Transverse colon (tissue), 4 donors: ENCODE data around the gene CCL27. TPM values are rescaled to one million over a fixed set of nuclear protein-coding genes. Genes with fewer than 3 reads are reported as not detected.

Source experiments
- DNase-seq: peaks from one replicate; pipeline ENCODE4 v3.0.0-alpha.2; 2019
- H3K27ac ChIP-seq, 4 donors: fragments of 200-600 bp; sonication (generic); 2 replicates each; pipeline ENCODE4 v1.5.1; 2016 to 2018; ENCODE audit warnings: inconsistent platforms in 4 of 4
- H3K27me3 ChIP-seq: fragments of 200-600 bp; sonication (generic); 2 replicates; pipeline ENCODE4 v1.5.1; 2017; ENCODE audit warnings: inconsistent platforms
- H3K36me3 ChIP-seq, 4 donors: fragments of 200-600 bp; sonication (generic); 2 replicates each; pipeline ENCODE4 v1.5.1; 2017 to 2019; ENCODE audit warnings: inconsistent platforms in 4 of 4
- H3K4me1 ChIP-seq, 4 donors: fragments of 200-600 bp; sonication (generic); 2 replicates each; pipeline ENCODE4 v1.5.1; 2017 to 2020; ENCODE audit warnings: inconsistent platforms in 4 of 4
- H3K4me3 ChIP-seq, 4 donors: fragments of 200-600 bp; sonication (generic); 1 replicate in 1 of 4; 2 replicates in 3 of 4; pipeline versions ENCODE4 v1.5.1 to v1.6.1; 2017 to 2019; ENCODE audit warnings: inconsistent platforms in 4 of 4
- H3K9me3 ChIP-seq, 2 donors: fragments of 200-600 bp; sonication (generic); 2 replicates each; pipeline ENCODE4 v1.5.1; 2017 to 2019; ENCODE audit warnings: inconsistent platforms in 2 of 2
- CTCF ChIP-seq, 5 experiments: fragments of 200-600 bp in 3 of 5; fragments of 450-650 bp in 2 of 5; sonication (generic) in 3 of 5; IDR thresholded peaks; 1 replicate in 2 of 5; 2 replicates in 3 of 5; pipeline ENCODE4 v1.5.1; 2016 to 2017; ENCODE audit warnings: antibody characterized with exemption in 5 of 5, inconsistent platforms in 3 of 5, mild to moderate bottlenecking in 2 of 5, moderate library complexity in 1 of 5
- EP300 ChIP-seq: sonication (generic); formaldehyde crosslinking; IDR thresholded peaks from one replicate; pipeline ENCODE4 v1.6.1; 2017; ENCODE audit warnings: antibody characterized with exemption, low read depth
- POLR2A ChIP-seq: fragments of 450-650 bp; IDR thresholded peaks from one replicate; pipeline ENCODE4 v1.6.1; 2016; ENCODE audit warnings: antibody characterized with exemption, mild to moderate bottlenecking, moderate library complexity
- POLR2AphosphoS5 ChIP-seq, 3 donors: sonication (generic); formaldehyde crosslinking; IDR thresholded peaks; one replicate each; pipeline ENCODE4 v1.6.1; 2016; ENCODE audit warnings: antibody characterized with exemption in 3 of 3
- WGBS, 2 donors: methylation state at CpG; one replicate each; pipeline ENCODE4 v1.1.5; 2018; ENCODE audit warnings: low coverage in 1 of 2; 5-methylcytosine and 5-hydroxymethylcytosine counted together
- in situ Hi-C, 4 donors: fragments of 200-750 bp; cut with MboI; loops; one replicate each; pipeline versions ENCODE4 v1.15.0 to v1.15.1; 2017; ENCODE audit warnings: low sequenced_read_pairs in 3 of 4, low pct_ligation_motif_present in 1 of 4, low pct_unique_long_range_greater_than_20kb in 1 of 4
- intact Hi-C: fragments of 100-400 bp; cut with DNase I; formaldehyde crosslinking; loops from one replicate; pipeline ENCODE4 v1.15.1; 2023; ENCODE audit warnings: low total_unique reads
- total RNA-seq, 4 donors: library from RNA; depleted of rRNA; stranded (reverse); fragments of >200 nt; gene quantifications; one replicate each; pipeline ENCODE4 v1.1.0, GENCODE V29; 2016

The CCL27 gene
- total RNA-seq, 4 donors from 2014 or later = not detected

DNA sequence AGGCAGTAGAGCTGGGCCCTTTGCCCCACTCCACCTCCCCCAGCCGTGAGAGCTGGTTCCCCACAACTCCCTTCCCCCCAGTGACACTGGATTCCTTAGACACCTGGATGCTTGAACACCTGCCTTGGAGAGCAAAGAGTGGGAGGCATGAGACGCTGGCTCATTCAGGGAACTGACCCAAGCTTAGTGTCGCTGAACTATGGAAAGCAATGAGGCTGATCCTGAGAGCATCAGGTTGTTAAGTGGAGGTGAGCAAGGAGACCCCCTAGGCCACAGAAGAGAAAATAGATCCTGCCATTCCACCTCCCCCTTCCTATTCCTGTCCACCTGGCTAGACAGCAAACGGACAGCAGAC lies 26.6 kb upstream of the CCL27 start:
- no peak overlapping the region for H3K27ac ChIP-seq
- H3K9me3 ChIP-seq = no peaks in the 10 kb centered on the region
- no peaks in the 10 kb centered on the region for H3K36me3 ChIP-seq
- TF ChIP-seq POLR2AphosphoS5 (IDR thresholded peaks at IDR 0.05) (no peak), CTCF (IDR thresholded peaks at IDR 0.05) (no peak), POLR2A (no peak), EP300 (no peak)
- intact Hi-C loops = no loop called here
- WGBS, 2 donors = 45 to 57% methylated on average over 2 to 4 of the region's 4 CpGs
- in situ Hi-C loops = no loop called here
- DNase-seq = no peak
- H3K4me1 ChIP-seq = peaks cover 0 to 16% (median 0%) of the 10 kb centered on the region in 4 donors
- H3K4me3 ChIP-seq = no peak overlapping the region
- no peaks in the 10 kb centered on the region for H3K27me3 ChIP-seq

DNA sequence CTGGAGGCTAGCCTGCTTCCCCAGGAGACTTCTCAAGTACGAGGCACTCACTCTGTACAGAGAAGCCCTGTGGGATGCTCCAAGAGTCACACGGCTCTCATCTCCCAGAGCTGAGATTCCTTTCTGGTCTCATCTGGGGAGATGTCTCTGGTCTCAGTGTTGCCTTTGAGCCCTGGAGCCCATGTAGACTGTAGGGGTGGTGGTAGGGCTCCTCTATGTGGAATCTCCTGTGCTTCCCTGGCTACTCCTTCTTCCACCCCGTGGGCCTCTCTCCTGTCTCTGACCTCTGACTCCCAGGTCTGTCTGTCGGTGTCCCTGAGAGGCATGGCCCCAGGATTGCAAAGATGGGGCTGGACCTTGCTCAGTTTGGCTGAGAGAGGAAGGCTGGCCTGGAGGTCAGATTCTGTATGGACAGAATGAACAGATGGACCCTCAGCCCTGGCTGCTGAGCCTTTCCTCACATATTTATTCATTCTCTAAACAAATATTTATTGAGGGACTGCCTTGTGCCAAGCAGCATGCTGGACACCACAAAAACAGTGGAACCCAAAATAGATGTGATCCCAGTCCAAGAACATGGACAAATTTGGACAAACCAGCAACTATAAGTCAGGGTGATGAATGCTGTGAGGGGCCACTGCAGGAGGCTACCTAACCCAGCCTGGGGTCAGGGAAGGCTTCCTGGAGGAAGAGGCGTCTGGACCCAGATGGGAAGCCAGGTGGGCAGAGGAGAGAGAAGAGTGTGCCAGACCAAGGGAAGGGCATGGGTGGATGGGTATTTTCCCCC lies 26.1 kb upstream of the CCL27 start:
- H3K4me3 ChIP-seq = no peak overlapping the region
- no peak overlapping the region for H3K27ac ChIP-seq
- H3K27me3 ChIP-seq = no peaks in the 10 kb centered on the region
- no peaks in the 10 kb centered on the region for H3K36me3 ChIP-seq
- TF ChIP-seq EP300 (no peak), CTCF (IDR thresholded peaks at IDR 0.05) (no peak), POLR2AphosphoS5 (IDR thresholded peaks at IDR 0.05) (no peak), POLR2A (no peak)
- peaks cover 0 to 16% (median 0%) of the 10 kb centered on the region in 4 donors for H3K4me1 ChIP-seq
- in situ Hi-C loops (no loop called here), intact Hi-C loops (no loop called here)
- DNase-seq = no peak
- H3K9me3 ChIP-seq = no peaks in the 10 kb centered on the region
- 62% methylated on average over 5 of the region's 5 CpGs; no CpG with 5 or more reads in 1 of the 2 donors for WGBS, 2 donors

GRCh38 chr9:34687276-34688030 lies 25.0 kb upstream of the CCL27 start:
- Histone ChIP-seq H3K9me3 (no peaks in the 10 kb centered on the region), H3K4me1 (peaks cover 0 to 16% (median 0%) of the 10 kb centered on the region in 4 donors), H3K4me3 (no peak overlapping the region), H3K27ac (no peak overlapping the region), H3K36me3 (no peaks in the 10 kb centered on the region), H3K27me3 (no peaks in the 10 kb centered on the region)
- TF ChIP-seq POLR2AphosphoS5 (IDR thresholded peaks at IDR 0.05) = no peak
- no peak for TF ChIP-seq EP300
- TF ChIP-seq CTCF (IDR thresholded peaks at IDR 0.05) = no peak
- no peak for TF ChIP-seq POLR2A
- WGBS, 2 donors = 76 to 96% methylated on average over 4 to 10 of the region's 10 CpGs
- in situ Hi-C loops = no loop called here
- DNase-seq = no peak
- intact Hi-C loops = no loop called here

- H3K27ac ChIP-seq = no peak overlapping the region
- no peak for DNase-seq
- no peaks in the 10 kb centered on the region for H3K27me3 ChIP-seq
- in situ Hi-C loops = no loop called here
- intact Hi-C loops = no loop called here
- TF ChIP-seq POLR2A (no peak), POLR2AphosphoS5 (IDR thresholded peaks at IDR 0.05) (no peak), EP300 (no peak), CTCF (IDR thresholded peaks at IDR 0.05) (no peak)
- H3K4me3 ChIP-seq = no peak overlapping the region
- H3K36me3 ChIP-seq = no peaks in the 10 kb centered on the region
- peaks cover 0 to 16% (median 0%) of the 10 kb centered on the region in 4 donors for H3K4me1 ChIP-seq
- H3K9me3 ChIP-seq = no peaks in the 10 kb centered on the region
- 50 to 65% methylated on average over 1 of the region's 1 CpG for WGBS, 2 donors
Measured at GRCh38 chr9:34686732-34687131, 24.3 kb upstream of the CCL27 start.
